ENCODE measurements around the gene PARP14. TPM values are rescaled to one million over a fixed set of nuclear protein-coding genes. Genes with fewer than 3 reads are reported as not detected.
A peak's percentile ranks its signal among the peaks of the same experiment; 100 is the strongest.

PARP14 gene
- polyA plus RNA-seq, 2 of the 4 experiments (the other 2 are of a cell fraction), result 7.5 to 23.6 TPM

- Histone ChIP-seq H3K4me1 (peaks cover 8% of the 10 kb centered on the region; the same call in 1 of the 3 replicates), H3K27ac (no peak overlapping the region), H3K9me3 (0 out of 3 replicates have a peak, but pooled peaks cover 3% of the 10 kb centered on the region), H3K4me3 (no peak overlapping the region), H3K4me2 (peak overlapping the region; percentile 36; the same call in 2 of the 3 replicates)
- no peak for FAIRE-seq
- POLR2A ChIA-PET, result no interaction called here
- 58% methylated on average over 8 of the region's 8 CpGs for WGBS (ENCODE audit: missing lambda C conversion rate)
- CTCF ChIA-PET, result interaction anchor here (1.2 to 3.1 kb wide), 2 partner anchors 9 to 10 kb away, joined by 3 to 14 read pairs; no protein-coding TSS in a partner anchor
- TF ChIP-seq MAX (IDR thresholded peaks at IDR 0.05), result peak; percentile 21; the same call in 1 of the 2 replicates
- TF ChIP-seq POLR2AphosphoS2 (conservative IDR thresholded peaks at IDR 0.05; ENCODE audit: low read length), result no peak
- ATAC-seq, result peak; percentile 59 to 66; a peak in 5 of 6 replicates
- DNase-seq (ENCODE audit: low read depth in 1 of 2, low spot score in 1 of 2), result peak; percentile 22 to 24
These were observed 11.5 kb upstream of the PARP14 start for GRCh38 chr3:122668930-122669730.

- Histone ChIP-seq H3K27ac (no peak overlapping the region), H3K4me3 (no peak overlapping the region), H3K9me3 (0 out of 3 replicates have a peak, but pooled peaks cover 3% of the 10 kb centered on the region), H3K4me2 (no peak overlapping the region), H3K4me1 (peaks cover 8% of the 10 kb centered on the region; the same call in 1 of the 3 replicates)
- ATAC-seq (no peak), FAIRE-seq (no peak), DNase-seq (ENCODE audit: low read depth in 1 of 2, low spot score in 1 of 2) (no peak)
- CTCF ChIA-PET, result interaction anchor here (1.0 kb wide), 1 partner anchor 110 kb away, joined by 3 read pairs; no protein-coding TSS in a partner anchor
- WGBS (ENCODE audit: missing lambda C conversion rate), result 65% methylated on average over 2 of the region's 2 CpGs
- POLR2A ChIA-PET, result no interaction called here
- no peak for TF ChIP-seq HOXA7 (CRISPR knock-in tag; IDR thresholded peaks at IDR 0.05)
These were observed 9.1 kb upstream of the PARP14 start for GRCh38 chr3:122671553-122671952.

GRCh38 chr3:122674339-122674738, 6.3 kb upstream of the PARP14 start:
- ATAC-seq (no peak), DNase-seq (ENCODE audit: low read depth in 1 of 2, low spot score in 1 of 2) (no peak), FAIRE-seq (no peak)
- 16% methylated on average over 3 of the region's 3 CpGs for WGBS (ENCODE audit: missing lambda C conversion rate)
- POLR2A ChIA-PET, result no interaction called here
- CTCF ChIA-PET, result interaction anchor here (2.5 kb wide), 1 partner anchor 113 kb away, joined by 9 read pairs; no protein-coding TSS in a partner anchor
- peaks cover 6% of the 10 kb centered on the region for H3K4me1 ChIP-seq
- H3K4me2 ChIP-seq, result no peak overlapping the region
- no peak overlapping the region for H3K4me3 ChIP-seq
- TF ChIP-seq EHF (CRISPR knock-in tag; IDR thresholded peaks at IDR 0.05), result no peak
- no peak for TF ChIP-seq RARB (CRISPR knock-in tag; IDR thresholded peaks at IDR 0.05)
- no peak for TF ChIP-seq EHMT2 (IDR thresholded peaks at IDR 0.05; ENCODE audit: low read depth)
- TF ChIP-seq NR3C1 (IDR thresholded peaks at IDR 0.05), result no peak
- no peak for TF ChIP-seq HOXB5 (CRISPR knock-in tag; IDR thresholded peaks at IDR 0.05)
- TF ChIP-seq RCOR1 (IDR thresholded peaks at IDR 0.05; ENCODE audit: low read depth, low read length), result no peak
- no peak for TF ChIP-seq FOSB (CRISPR knock-in tag; IDR thresholded peaks at IDR 0.05)
- TF ChIP-seq JUN (IDR thresholded peaks at IDR 0.05), result no peak
- no peak for TF ChIP-seq POLR2A (IDR thresholded peaks at IDR 0.05; ENCODE audit: low read length)
- no peak for TF ChIP-seq ESRRA (IDR thresholded peaks at IDR 0.05; ENCODE audit: borderline replicate concordance, low read length)
- TF ChIP-seq RAD21 (conservative IDR thresholded peaks at IDR 0.05 in 1 of 2, IDR thresholded peaks at IDR 0.05 in 1 of 2), result no peak
- TF ChIP-seq SMC3 (IDR thresholded peaks at IDR 0.05), result no peak
- TF ChIP-seq FOSL2 (IDR thresholded peaks at IDR 0.05), result no peak
- no peak for TF ChIP-seq FOSL2 (CRISPR knock-in tag; IDR thresholded peaks at IDR 0.05)
- no peak for TF ChIP-seq HOXA7 (CRISPR knock-in tag; IDR thresholded peaks at IDR 0.05)
- no peak for TF ChIP-seq SREBF2 (IDR thresholded peaks at IDR 0.05)
- TF ChIP-seq, protein P1, sequence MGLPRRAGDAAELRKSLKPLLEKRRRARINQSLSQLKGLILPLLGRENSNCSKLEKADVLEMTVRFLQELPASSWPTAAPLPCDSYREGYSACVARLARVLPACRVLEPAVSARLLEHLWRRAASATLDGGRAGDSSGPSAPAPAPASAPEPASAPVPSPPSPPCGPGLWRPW (IDR thresholded peaks at IDR 0.05), result no peak
- H3K27ac ChIP-seq, result no peak overlapping the region
- no peaks in the 10 kb centered on the region for H3K9me3 ChIP-seq

DNA sequence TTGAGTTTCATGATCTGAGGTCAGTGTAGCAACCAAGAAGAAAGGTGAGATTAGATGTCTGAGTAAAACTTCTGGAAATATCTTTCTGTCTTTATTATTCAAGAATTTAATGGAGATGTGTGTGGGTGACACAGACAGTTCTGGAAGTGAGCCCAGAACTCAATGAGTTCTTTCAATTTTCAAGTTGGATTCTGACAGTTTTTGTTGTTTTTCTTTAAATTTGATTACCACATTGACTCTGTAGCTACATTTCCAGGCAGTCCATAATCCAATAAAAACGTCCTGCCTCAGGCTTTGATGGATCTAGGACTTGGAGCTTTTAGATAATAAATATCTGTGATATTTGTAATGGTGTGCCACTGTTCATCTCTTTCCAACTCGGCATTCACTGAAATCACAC, 3.9 kb upstream of the PARP14 start:
- H3K4me2 ChIP-seq, result no peak overlapping the region
- peaks cover 14% of the 10 kb centered on the region for H3K4me1 ChIP-seq
- WGBS (ENCODE audit: missing lambda C conversion rate), result 51% methylated on average over 2 of the region's 2 CpGs
- FAIRE-seq (no peak), ATAC-seq (no peak), DNase-seq (ENCODE audit: low read depth in 1 of 2, low spot score in 1 of 2) (no peak)
- CTCF ChIA-PET, result interaction anchor here (2.5 kb wide), 1 partner anchor 116 kb away, joined by 9 read pairs; no protein-coding TSS in a partner anchor
- TF ChIP-seq HOXA7 (CRISPR knock-in tag; IDR thresholded peaks at IDR 0.05) (no peak), KDM5A (IDR thresholded peaks at IDR 0.05) (no peak), SMC3 (IDR thresholded peaks at IDR 0.05) (no peak), CBX8 (IDR thresholded peaks at IDR 0.05) (no peak), HOXB13 (CRISPR knock-in tag; IDR thresholded peaks at IDR 0.05; ENCODE audit: low read depth) (no peak), NPAS2 (CRISPR knock-in tag; IDR thresholded peaks at IDR 0.05; ENCODE audit: borderline replicate concordance) (no peak), CBX2 (IDR thresholded peaks at IDR 0.05; ENCODE audit: borderline replicate concordance, low read depth) (no peak), RNF2 (IDR thresholded peaks at IDR 0.05; ENCODE audit: borderline replicate concordance, low read depth) (no peak), ESRRA (IDR thresholded peaks at IDR 0.05; ENCODE audit: borderline replicate concordance, low read length) (no peak), ZC3H11A (IDR thresholded peaks at IDR 0.05) (no peak), CEBPB (IDR thresholded peaks at IDR 0.05) (no peak)
- TF ChIP-seq, protein P1 (IDR thresholded peaks at IDR 0.05), result no peak
- no peak overlapping the region for H3K27ac ChIP-seq
- no peak overlapping the region for H3K4me3 ChIP-seq
- H3K9me3 ChIP-seq, result no peaks in the 10 kb centered on the region
- POLR2A ChIA-PET, result no interaction called here
